ACC112 (cell line): ENCODE measurements around the gene DOCK6.

Experiments
- H2AFZ ChIP-seq: fragments of 200-600 bp; sonication (generic); one replicate; pipeline ENCODE4 v1.6.0; 2017; ENCODE audit warnings: antibody characterized with exemption, low read length; ENCODE audit not compliant: unreplicated experiment
- H3K27ac ChIP-seq: fragments of 200-600 bp; sonication (generic); 2 replicates; pipeline ENCODE4 v1.5.1; 2014; ENCODE audit warnings: low read depth, mild to moderate bottlenecking, antibody characterized with exemption, low read length, moderate library complexity
- H3K27me3 ChIP-seq: fragments of 200-600 bp; sonication (generic); 2 replicates; pipeline ENCODE4 v1.6.1; 2014; ENCODE audit warnings: mild to moderate bottlenecking, antibody characterized with exemption, low read length, moderate library complexity, mixed read lengths; ENCODE audit not compliant: insufficient read depth
- H3K36me3 ChIP-seq: fragments of 200-600 bp; sonication (generic); 2 replicates; pipeline ENCODE4 v1.6.1; 2016; ENCODE audit warnings: mild to moderate bottlenecking, antibody characterized with exemption, low read length, moderate library complexity, mixed read lengths; ENCODE audit not compliant: insufficient read depth
- H3K4me1 ChIP-seq: fragments of 200-600 bp; sonication (generic); one replicate; pipeline ENCODE4 v1.6.1; 2016; ENCODE audit warnings: low read length, mixed read lengths; ENCODE audit not compliant: insufficient read depth, unreplicated experiment, control insufficient read depth
- H3K4me3 ChIP-seq: fragments of 200-600 bp; sonication (generic); 2 replicates; pipeline ENCODE4 v1.5.1; 2014; ENCODE audit warnings: mild to moderate bottlenecking, low read depth, low read length
- H3K79me2 ChIP-seq: fragments of 200-600 bp; sonication (generic); one replicate; pipeline ENCODE4 v1.6.0; 2016; ENCODE audit warnings: low read length; ENCODE audit not compliant: control insufficient read depth, unreplicated experiment, insufficient read depth

DOCK6 gene

GRCh38 chr19:11261971-11262839, at the start of gene DOCK6:
Gene DOCK6 (minus strand): TSS chr19:11262524. CDS start chr19:11262440, 84 bp downstream.
- H2AFZ ChIP-seq, result peak within 1 kb of the TSS; percentile 65

GRCh38 chr19:11306337-11306736, 44.0 kb upstream of the DOCK6 start:
- Histone ChIP-seq H3K4me3 (no peak overlapping the region), H3K4me1 (no peaks in the 10 kb centered on the region), H3K36me3 (no peaks in the 10 kb centered on the region), H2AFZ (no peak overlapping the region), H3K79me2 (no peaks in the 10 kb centered on the region), H3K27me3 (no peaks in the 10 kb centered on the region), H3K27ac (no peak overlapping the region)

More at GRCh38 chr19:11261971-11262839, at the start of gene DOCK6:
- H3K27me3 ChIP-seq, result no peaks in the 10 kb centered on the region
- H3K79me2 ChIP-seq, result no peaks in the 10 kb centered on the region
- H3K4me1 ChIP-seq, result no peaks in the 10 kb centered on the region
- no peak within 1 kb of the TSS for H3K27ac ChIP-seq
- peak within 1 kb of the TSS; percentile 82 for H3K4me3 ChIP-seq
- no peaks in the 10 kb centered on the region for H3K36me3 ChIP-seq

GRCh38 chr19:11304936-11305335, 42.6 kb upstream of the DOCK6 start:
- H3K4me3 ChIP-seq, result no peak overlapping the region
- no peak overlapping the region for H2AFZ ChIP-seq

GRCh38 chr19:11300811-11301120, 38.4 kb upstream of the DOCK6 start:
- no peaks in the 10 kb centered on the region for H3K36me3 ChIP-seq
- H3K4me3 ChIP-seq, result no peak overlapping the region
- no peaks in the 10 kb centered on the region for H3K79me2 ChIP-seq
- H3K27ac ChIP-seq, result no peak overlapping the region
- no peaks in the 10 kb centered on the region for H3K27me3 ChIP-seq
- H2AFZ ChIP-seq, result no peak overlapping the region
- peaks cover 5% of the 10 kb centered on the region for H3K4me1 ChIP-seq

More at GRCh38 chr19:11304936-11305335, 42.6 kb upstream of the DOCK6 start:
- H3K27ac ChIP-seq, result no peak overlapping the region
- no peaks in the 10 kb centered on the region for H3K79me2 ChIP-seq
- no peaks in the 10 kb centered on the region for H3K36me3 ChIP-seq
- H3K27me3 ChIP-seq, result no peaks in the 10 kb centered on the region
- H3K4me1 ChIP-seq, result no peaks in the 10 kb centered on the region

- Histone ChIP-seq H3K27ac (no peak overlapping the region), H3K36me3 (no peaks in the 10 kb centered on the region), H3K79me2 (no peaks in the 10 kb centered on the region), H3K27me3 (no peaks in the 10 kb centered on the region), H3K4me3 (no peak overlapping the region), H3K4me1 (peaks cover 5% of the 10 kb centered on the region), H2AFZ (no peak overlapping the region)
Measured at GRCh38 chr19:11299946-11300810, 37.9 kb upstream of the DOCK6 start.

- H3K27me3 ChIP-seq, result no peaks in the 10 kb centered on the region
- H3K4me3 ChIP-seq, result no peak overlapping the region
- H3K27ac ChIP-seq, result peak overlapping the region; percentile 47; the same call in 1 of the 2 replicates
- H3K79me2 ChIP-seq, result no peaks in the 10 kb centered on the region
- peaks cover 8% of the 10 kb centered on the region for H3K4me1 ChIP-seq
- H2AFZ ChIP-seq, result no peak overlapping the region
- H3K36me3 ChIP-seq, result no peaks in the 10 kb centered on the region
Measured at GRCh38 chr19:11296264-11296663, 33.9 kb upstream of the DOCK6 start.

GRCh38 chr19:11295665-11296245, 33.4 kb upstream of the DOCK6 start, which contains the start of gene TSPAN16:
Gene TSPAN16 (plus strand): TSS chr19:11296160. CDS start chr19:11296298, 138 bp downstream.
- Histone ChIP-seq H2AFZ (no peak within 1 kb of the TSS), H3K36me3 (no peaks in the 10 kb centered on the region), H3K79me2 (no peaks in the 10 kb centered on the region), H3K27me3 (no peaks in the 10 kb centered on the region), H3K4me3 (no peak within 1 kb of the TSS), H3K4me1 (peaks cover 8% of the 10 kb centered on the region), H3K27ac (peak within 1 kb of the TSS; percentile 47; the same call in 1 of the 2 replicates)

GRCh38 chr19:11295180-11295579, 32.9 kb upstream of the DOCK6 start:
- Histone ChIP-seq H3K36me3 (no peaks in the 10 kb centered on the region), H3K27ac (no peak overlapping the region), H3K4me1 (peaks cover 8% of the 10 kb centered on the region), H3K79me2 (no peaks in the 10 kb centered on the region), H3K27me3 (no peaks in the 10 kb centered on the region), H3K4me3 (no peak overlapping the region), H2AFZ (no peak overlapping the region)

- Histone ChIP-seq H3K79me2 (no peaks in the 10 kb centered on the region), H3K4me1 (peaks cover 8% of the 10 kb centered on the region), H3K4me3 (peak overlapping the region; percentile 37; the same call in 1 of the 2 replicates), H2AFZ (peak overlapping the region; percentile 78), H3K27ac (peak overlapping the region; percentile 55), H3K36me3 (no peaks in the 10 kb centered on the region), H3K27me3 (no peaks in the 10 kb centered on the region)
Measured at GRCh38 chr19:11293433-11294389, 31.4 kb upstream of the DOCK6 start.
